Peyer's patch (tissue), 4 donors: Measurements from ENCODE around the gene ATP7B.

Source experiments
- POLR2A ChIP-seq, 2 donors: fragments of 450-650 bp; IDR thresholded peaks; one replicate each; pipeline ENCODE4 v1.5.1; 2017; ENCODE audit warnings: antibody characterized with exemption in 2 of 2, mild to moderate bottlenecking in 2 of 2, moderate library complexity in 2 of 2
- TF ChIP-seq, protein P1 (sequence below), 6 experiments: fragments of 450-650 bp in 4 of 6; fragments of 200-600 bp in 2 of 6; sonication (generic) in 1 of 6; IDR thresholded peaks; one replicate each; pipeline ENCODE4 v1.5.1; 2017 to 2019; ENCODE audit warnings: antibody characterized with exemption in 6 of 6, mild to moderate bottlenecking in 3 of 6, moderate library complexity in 1 of 6

DNA sequence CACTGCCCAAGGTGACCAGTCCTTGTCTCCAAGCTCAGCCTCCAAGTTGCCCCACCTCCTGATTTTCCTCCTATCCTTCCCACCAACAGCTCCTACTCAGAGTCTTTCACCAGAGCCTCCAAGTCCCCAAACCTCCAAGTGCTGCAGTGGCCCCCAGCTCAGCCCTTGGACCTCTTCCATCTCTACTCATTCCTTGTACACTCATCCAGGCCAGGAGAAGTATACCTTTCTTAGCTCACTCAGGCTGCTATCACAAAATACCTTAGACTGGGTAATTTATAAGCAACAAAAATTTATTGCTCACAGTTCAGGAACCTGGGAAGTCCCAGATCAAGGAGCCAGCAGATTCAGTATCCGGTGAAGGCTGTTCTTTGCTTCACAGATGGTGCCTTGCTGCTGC is 11.3 kb downstream of the ATP7B start:
- TF ChIP-seq, protein P1, sequence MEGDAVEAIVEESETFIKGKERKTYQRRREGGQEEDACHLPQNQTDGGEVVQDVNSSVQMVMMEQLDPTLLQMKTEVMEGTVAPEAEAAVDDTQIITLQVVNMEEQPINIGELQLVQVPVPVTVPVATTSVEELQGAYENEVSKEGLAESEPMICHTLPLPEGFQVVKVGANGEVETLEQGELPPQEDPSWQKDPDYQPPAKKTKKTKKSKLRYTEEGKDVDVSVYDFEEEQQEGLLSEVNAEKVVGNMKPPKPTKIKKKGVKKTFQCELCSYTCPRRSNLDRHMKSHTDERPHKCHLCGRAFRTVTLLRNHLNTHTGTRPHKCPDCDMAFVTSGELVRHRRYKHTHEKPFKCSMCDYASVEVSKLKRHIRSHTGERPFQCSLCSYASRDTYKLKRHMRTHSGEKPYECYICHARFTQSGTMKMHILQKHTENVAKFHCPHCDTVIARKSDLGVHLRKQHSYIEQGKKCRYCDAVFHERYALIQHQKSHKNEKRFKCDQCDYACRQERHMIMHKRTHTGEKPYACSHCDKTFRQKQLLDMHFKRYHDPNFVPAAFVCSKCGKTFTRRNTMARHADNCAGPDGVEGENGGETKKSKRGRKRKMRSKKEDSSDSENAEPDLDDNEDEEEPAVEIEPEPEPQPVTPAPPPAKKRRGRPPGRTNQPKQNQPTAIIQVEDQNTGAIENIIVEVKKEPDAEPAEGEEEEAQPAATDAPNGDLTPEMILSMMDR (IDR thresholded peaks at IDR 0.05), result no peak
- TF ChIP-seq POLR2A (IDR thresholded peaks at IDR 0.05), result no peak
